Ishikawa (cell line): ENCODE measurements around the gene SPAG7.

Experiments
- CREB1 ChIP-seq: IDR thresholded peaks from 2 replicates; pipeline ENCODE4 v1.6.1; 2012; ENCODE audit warnings: low read depth
- EP300 ChIP-seq: IDR thresholded peaks from 2 replicates; pipeline ENCODE4 v1.6.1; 2012; ENCODE audit warnings: borderline replicate concordance
- MAX ChIP-seq: IDR thresholded peaks from 2 replicates; pipeline ENCODE4 v1.6.1; 2012
- REST ChIP-seq: IDR thresholded peaks from 2 replicates; pipeline ENCODE4 v1.6.1; 2012; ENCODE audit warnings: low read depth, mild to moderate bottlenecking
- TAF1 ChIP-seq: IDR thresholded peaks from 2 replicates; pipeline ENCODE4 v1.6.1; 2012; ENCODE audit warnings: low read depth, mild to moderate bottlenecking
- USF1 ChIP-seq: IDR thresholded peaks from 2 replicates; pipeline ENCODE4 v1.6.1; 2012

- TF ChIP-seq MAX (peak; percentile 72), CREB1 (no peak), EP300 (peak; percentile 24; the same call in 1 of the 2 replicates), TAF1 (peak; percentile 82), USF1 (peak; percentile 34; the same call in 1 of the 2 replicates), REST (no peak)
Observed at GRCh38 chr17:4966844-4967538, 626 bp downstream of the SPAG7 start.
